ENCODE data around the gene HCFC1. TPM values are rescaled to one million over a fixed set of nuclear protein-coding genes. Genes with fewer than 3 reads are reported as not detected.
A peak's percentile ranks its signal among the peaks of the same experiment; 100 is the strongest.

Gene HCFC1
- polyA plus RNA-seq, 3 donors, result 1.9 to 21.8 (median 3.8) TPM

DNA sequence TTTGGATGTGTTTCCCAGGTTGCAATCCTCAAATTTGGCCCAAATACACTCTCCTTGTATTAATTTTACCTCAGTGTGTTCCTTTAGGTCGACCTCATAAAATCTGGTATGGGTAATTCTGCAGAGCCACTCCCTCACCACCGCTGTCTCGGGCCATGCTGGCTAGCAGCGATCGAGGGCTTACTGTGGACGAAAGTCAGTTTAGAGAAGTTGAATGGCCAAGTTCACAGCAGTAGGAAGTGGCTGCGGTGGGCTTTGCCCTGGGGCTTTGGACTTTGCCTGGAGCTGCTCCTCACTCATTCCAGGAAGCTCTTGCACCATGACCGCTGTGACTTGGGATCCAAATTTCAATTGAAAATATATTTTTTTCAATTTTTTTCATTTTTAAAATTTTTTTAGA, 20.6 kb upstream of the HCFC1 start:
- Histone ChIP-seq H3K4me1 (ENCODE audit: control insufficient read depth in 1 of 2, insufficient read depth in 2 of 2, low read length in 2 of 2) (peaks cover 12 to 13% of the 10 kb centered on the region in 2 donors), H3K36me3 (replicated peaks in 1 of 2; ENCODE audit: control insufficient read depth in 1 of 2, insufficient read depth in 2 of 2, low read length in 2 of 2) (no peaks in the 10 kb centered on the region), H3K4me3 (replicated peaks in 1 of 3; ENCODE audit: low read depth in 2 of 3, low read length in 3 of 3) (no peak overlapping the region), H4K20me1 (ENCODE audit: insufficient read depth, low read length) (no peaks in the 10 kb centered on the region), H3K27ac (ENCODE audit: low read depth in 1 of 2, low read length in 2 of 2) (no peak overlapping the region), H3K27me3 (ENCODE audit: control insufficient read depth in 2 of 2, insufficient read depth in 2 of 2, low read length in 2 of 2) (peaks cover 0 to 10% of the 10 kb centered on the region in 2 donors), H3K79me2 (ENCODE audit: insufficient read depth, low read length) (no peaks in the 10 kb centered on the region), H2AFZ (ENCODE audit: insufficient read depth, low read depth, low read length, poor library complexity, severe bottlenecking) (no peak overlapping the region), H3K9me3 (replicated peaks in 1 of 2; ENCODE audit: control insufficient read depth in 1 of 2, insufficient read depth in 1 of 2, low read length in 2 of 2) (peaks cover 0 to 6% of the 10 kb centered on the region in 2 donors), H3K9ac (ENCODE audit: insufficient read depth, low read length, poor library complexity, severe bottlenecking) (no peak overlapping the region), H3K4me2 (replicated peaks; ENCODE audit: extremely low read depth, low read length, poor library complexity, severe bottlenecking) (peak overlapping the region; percentile 19)
- Mint-ChIP-seq H3K4me3 (peak overlapping the region; percentile 30 to 43), H3K9me3 (peaks cover 0 to 14% (median 4%) of the 10 kb centered on the region in 7 donors), H3K4me1 (peaks cover 8% of the 10 kb centered on the region), H3K27me3 (ENCODE audit: low read depth in 3 of 3) (peaks cover 0 to 58% (median 0%) of the 10 kb centered on the region in 3 donors), H3K36me3 (no peaks in the 10 kb centered on the region), H3K27ac (peak overlapping the region in 3 of 7 donors; percentile 2 to 63 (median 57))
- TF ChIP-seq, protein P1, sequence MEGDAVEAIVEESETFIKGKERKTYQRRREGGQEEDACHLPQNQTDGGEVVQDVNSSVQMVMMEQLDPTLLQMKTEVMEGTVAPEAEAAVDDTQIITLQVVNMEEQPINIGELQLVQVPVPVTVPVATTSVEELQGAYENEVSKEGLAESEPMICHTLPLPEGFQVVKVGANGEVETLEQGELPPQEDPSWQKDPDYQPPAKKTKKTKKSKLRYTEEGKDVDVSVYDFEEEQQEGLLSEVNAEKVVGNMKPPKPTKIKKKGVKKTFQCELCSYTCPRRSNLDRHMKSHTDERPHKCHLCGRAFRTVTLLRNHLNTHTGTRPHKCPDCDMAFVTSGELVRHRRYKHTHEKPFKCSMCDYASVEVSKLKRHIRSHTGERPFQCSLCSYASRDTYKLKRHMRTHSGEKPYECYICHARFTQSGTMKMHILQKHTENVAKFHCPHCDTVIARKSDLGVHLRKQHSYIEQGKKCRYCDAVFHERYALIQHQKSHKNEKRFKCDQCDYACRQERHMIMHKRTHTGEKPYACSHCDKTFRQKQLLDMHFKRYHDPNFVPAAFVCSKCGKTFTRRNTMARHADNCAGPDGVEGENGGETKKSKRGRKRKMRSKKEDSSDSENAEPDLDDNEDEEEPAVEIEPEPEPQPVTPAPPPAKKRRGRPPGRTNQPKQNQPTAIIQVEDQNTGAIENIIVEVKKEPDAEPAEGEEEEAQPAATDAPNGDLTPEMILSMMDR (IDR thresholded peaks at IDR 0.05), result no peak
- WGBS (ENCODE audit: insufficient coverage), result no CpG with 5 or more reads among the region's 8 CpGs
- intact Hi-C loops (cut with micrococcal nuclease), result no loop called here
- peak in 2 of 3 donors; percentile 39 to 57 for DNase-seq

DNA sequence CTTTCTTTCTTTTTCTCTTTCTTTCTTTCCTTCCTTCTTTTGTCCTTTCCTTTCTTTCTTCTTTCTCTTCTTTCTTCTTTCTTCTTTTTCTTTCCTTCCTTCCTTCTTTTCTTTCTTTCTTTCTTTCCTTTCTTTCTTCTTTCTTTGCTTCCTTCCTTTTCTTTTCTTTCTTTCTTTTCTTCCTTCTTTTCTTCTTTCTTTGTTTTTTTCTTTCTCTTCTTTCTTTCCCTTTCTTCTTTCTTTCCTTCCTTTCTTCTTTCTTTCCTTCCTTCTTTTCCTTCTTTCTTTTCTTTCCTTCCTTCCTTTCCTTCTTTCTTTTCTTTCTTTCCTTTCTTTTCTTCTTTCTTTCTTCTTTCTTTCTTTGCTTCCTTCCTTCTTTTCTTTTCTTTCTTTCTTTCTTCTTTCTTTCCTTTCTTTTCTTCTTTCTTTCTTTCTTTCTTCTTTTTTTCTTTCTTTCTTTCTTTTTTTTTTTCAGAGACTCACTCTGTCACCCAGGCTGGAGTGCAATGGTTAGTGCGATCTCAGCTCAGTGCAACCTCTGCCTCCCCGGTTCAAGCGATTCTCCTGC, 19.5 kb upstream of the HCFC1 start:
- Histone ChIP-seq H2AFZ (ENCODE audit: insufficient read depth, low read depth, low read length, poor library complexity, severe bottlenecking) (no peak overlapping the region), H3K9ac (ENCODE audit: insufficient read depth, low read length, poor library complexity, severe bottlenecking) (no peak overlapping the region), H3K36me3 (replicated peaks in 1 of 2; ENCODE audit: control insufficient read depth in 1 of 2, insufficient read depth in 2 of 2, low read length in 2 of 2) (no peaks in the 10 kb centered on the region), H3K4me1 (ENCODE audit: control insufficient read depth in 1 of 2, insufficient read depth in 2 of 2, low read length in 2 of 2) (peaks cover 12 to 15% of the 10 kb centered on the region in 2 donors), H3K27ac (ENCODE audit: low read depth in 1 of 2, low read length in 2 of 2) (no peak overlapping the region), H4K20me1 (ENCODE audit: insufficient read depth, low read length) (no peaks in the 10 kb centered on the region), H3K4me3 (replicated peaks in 1 of 3; ENCODE audit: low read depth in 2 of 3, low read length in 3 of 3) (no peak overlapping the region), H3K27me3 (ENCODE audit: control insufficient read depth in 2 of 2, insufficient read depth in 2 of 2, low read length in 2 of 2) (peaks cover 0 to under 1% of the 10 kb centered on the region in 2 donors), H3K9me3 (replicated peaks in 1 of 2; ENCODE audit: control insufficient read depth in 1 of 2, insufficient read depth in 1 of 2, low read length in 2 of 2) (peaks cover 0 to 6% of the 10 kb centered on the region in 2 donors), H3K79me2 (ENCODE audit: insufficient read depth, low read length) (no peaks in the 10 kb centered on the region), H3K4me2 (replicated peaks; ENCODE audit: extremely low read depth, low read length, poor library complexity, severe bottlenecking) (no peak overlapping the region)
- intact Hi-C loops (cut with micrococcal nuclease), result no loop called here
- Mint-ChIP-seq H3K36me3 (no peaks in the 10 kb centered on the region), H3K9me3 (peaks cover 0 to 20% (median 4%) of the 10 kb centered on the region in 7 donors), H3K27ac (peak overlapping the region in 1 of 7 donors; percentile 31), H3K4me3 (no peak overlapping the region), H3K4me1 (peaks cover 11% of the 10 kb centered on the region), H3K27me3 (ENCODE audit: low read depth in 3 of 3) (peaks cover 0 to 61% (median 0%) of the 10 kb centered on the region in 3 donors)
- DNase-seq, result no peak
- WGBS (ENCODE audit: insufficient coverage), result no CpG with 5 or more reads among the region's 3 CpGs
- TF ChIP-seq, protein P1 (IDR thresholded peaks at IDR 0.05), result peak; percentile 11

Data from CD14-positive monocyte (primary cell).